IMR-90 (cell line): ENCODE results near the gene IL36RN.

Source experiments
- CTCF ChIP-seq: conservative IDR thresholded peaks from 2 replicates; pipeline ENCODE4 v1.5.1; 2012; ENCODE audit warnings: mild to moderate bottlenecking, low read depth, low read length, improper control_type of control experiment
- ELK1 ChIP-seq: fragments of 150-350 bp; IDR thresholded peaks from 2 replicates; pipeline ENCODE4 v1.6.1; 2016; ENCODE audit warnings: low read depth, mild to moderate bottlenecking, low read length, moderate library complexity, borderline replicate concordance
- POLR2A ChIP-seq: IDR thresholded peaks from 2 replicates; pipeline ENCODE4 v1.6.1; 2012; ENCODE audit warnings: mild to moderate bottlenecking, low read depth, low read length

GRCh38 chr2:113011108-113011507, 47.9 kb upstream of the IL36RN start:
- TF ChIP-seq CTCF = no peak
- no peak for TF ChIP-seq POLR2A
- no peak for TF ChIP-seq ELK1
